Peyer's patch (tissue), 4 donors: ENCODE results near the gene DNAJC4. TPM values are rescaled to one million over a fixed set of nuclear protein-coding genes. Genes with fewer than 3 reads are reported as not detected.

Source experiments
- total RNA-seq, 4 donors: library from RNA; depleted of rRNA; stranded (reverse); fragments of >200 nt; gene quantifications; one replicate each; pipeline ENCODE4 v1.1.0, GENCODE V29; 2016

Gene DNAJC4
- total RNA-seq, 4 donors from 2014 or later: 42.9 to 95.0 (median 80.3) TPM

Other genes starting within 250 kb of the DNAJC4 start
- 100 to 1,000 TPM in 1 of 4 donors, 10 to 100 TPM in 3; 79.2 to 110 (median 95.4) TPM for gene OTUB1, start 244.1 kb upstream of the DNAJC4 start, total RNA-seq
- under 1 TPM in 1 of 4 donors, not detected in 3; 0.27 TPM for gene FLRT1, start 194.6 kb upstream of the DNAJC4 start, total RNA-seq
- 10 to 100 TPM; 17.1 to 30.0 (median 29.3) TPM for gene MACROD1, start 64.4 kb upstream of the DNAJC4 start, total RNA-seq
- 100 to 1,000 TPM in 1 of 4 donors, 10 to 100 TPM in 3; 50.3 to 106 (median 67.0) TPM for gene STIP1, start 44.4 kb upstream of the DNAJC4 start, total RNA-seq
- 10 to 100 TPM; 15.1 to 94.1 (median 23.2) TPM for gene FERMT3, start 23.8 kb upstream of the DNAJC4 start, total RNA-seq
- 10 to 100 TPM; 82.5 to 90.2 (median 87.4) TPM for gene TRPT1, start 4.4 kb upstream of the DNAJC4 start, total RNA-seq
- 100 to 1,000 TPM; 145 to 190 (median 156) TPM for gene NUDT22, start 4.3 kb upstream of the DNAJC4 start, total RNA-seq
- 10 to 100 TPM; 21.7 to 66.8 (median 42.5) TPM for gene VEGFB, start 4.0 kb downstream of the DNAJC4 start, total RNA-seq
- gene FKBP2, start 10.5 kb downstream of the DNAJC4 start, total RNA-seq: 100 to 1,000 TPM in 1 of 4 donors, 10 to 100 TPM in 3; 46.2 to 101 (median 94.0) TPM
- 100 to 1,000 TPM in 1 of 4 donors, 10 to 100 TPM in 3; 78.7 to 101 (median 99.0) TPM for gene PPP1R14B, start 16.4 kb downstream of the DNAJC4 start, total RNA-seq
- gene PLCB3, start 21.0 kb downstream of the DNAJC4 start, total RNA-seq: 100 to 1,000 TPM; 196 to 453 (median 359) TPM
- 10 to 100 TPM; 57.4 to 91.8 (median 63.7) TPM for gene BAD, start 54.1 kb downstream of the DNAJC4 start, total RNA-seq
- 10 to 100 TPM in 3 of 4 donors, 1 to 10 TPM in 1; 5.8 to 49.7 (median 26.3) TPM for gene GPR137, start 55.3 kb downstream of the DNAJC4 start, total RNA-seq
- not detected for gene KCNK4, start 60.8 kb downstream of the DNAJC4 start, total RNA-seq
- 1 to 10 TPM in 1 of 4 donors, not detected in 3; 9.9 TPM for gene CATSPERZ, start 69.8 kb downstream of the DNAJC4 start, total RNA-seq
- 100 to 1,000 TPM; 151 to 460 (median 341) TPM for gene ESRRA, start 75.0 kb downstream of the DNAJC4 start, total RNA-seq
- gene TRMT112, start 87.0 kb downstream of the DNAJC4 start, total RNA-seq: 100 to 1,000 TPM in 1 of 4 donors, 10 to 100 TPM in 3; 55.3 to 163 (median 63.1) TPM
- 100 to 1,000 TPM; 202 to 345 (median 268) TPM for gene PRDX5, start 87.6 kb downstream of the DNAJC4 start, total RNA-seq
- gene CCDC88B, start 109.7 kb downstream of the DNAJC4 start, total RNA-seq: 10 to 100 TPM; 31.7 to 99.0 (median 43.9) TPM
- gene RPS6KA4, start 128.6 kb downstream of the DNAJC4 start, total RNA-seq: 10 to 100 TPM; 27.8 to 95.7 (median 40.1) TPM